ENCODE results near the gene TAL2. TPM values are rescaled to one million over a fixed set of nuclear protein-coding genes. Genes with fewer than 3 reads are reported as not detected.
"Not testable (repeated sequence)": the region's sequence is repeated elsewhere in the genome, so short reads cannot be mapped to it uniquely, and the experiment has no call there.

TAL2 gene
- polyA plus RNA-seq, 4 donors, result 0.89 to 3.2 (median 2.0) TPM

DNA sequence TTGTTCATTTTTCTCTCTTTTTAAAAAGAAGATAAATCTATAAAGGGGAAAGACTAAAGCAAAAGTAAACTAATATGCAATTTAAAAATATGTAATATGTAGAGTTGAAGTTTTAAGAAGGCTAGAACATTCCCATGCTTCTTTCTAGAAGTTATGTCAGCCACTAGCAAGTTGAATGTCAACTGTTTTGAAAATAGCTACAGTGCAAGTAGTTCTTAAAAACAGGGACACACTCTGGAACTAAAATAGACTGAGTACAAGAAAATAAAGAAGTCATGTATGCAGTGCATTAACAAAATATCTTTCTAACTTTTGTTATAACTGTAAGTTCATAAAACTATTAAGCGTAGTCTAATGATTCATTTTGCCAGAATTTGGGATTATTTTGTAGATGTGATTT lies 40.0 kb downstream of the TAL2 start:
- no peak for DNase-seq (ENCODE audit: low read depth in 4 of 4, low spot score in 3 of 4)

GRCh38 chr9:105703638-105704037 lies 41.4 kb downstream of the TAL2 start:
- DNase-seq (ENCODE audit: low read depth in 4 of 4, low spot score in 3 of 4), result not testable (repeated sequence)

- DNase-seq (ENCODE audit: low read depth in 4 of 4, low spot score in 3 of 4), result no peak
Measured at GRCh38 chr9:105706156-105706555, 43.9 kb downstream of the TAL2 start.

GRCh38 chr9:105708405-105708804 lies 46.1 kb downstream of the TAL2 start:
- no peak for DNase-seq (ENCODE audit: low read depth in 4 of 4, low spot score in 3 of 4)

DNA sequence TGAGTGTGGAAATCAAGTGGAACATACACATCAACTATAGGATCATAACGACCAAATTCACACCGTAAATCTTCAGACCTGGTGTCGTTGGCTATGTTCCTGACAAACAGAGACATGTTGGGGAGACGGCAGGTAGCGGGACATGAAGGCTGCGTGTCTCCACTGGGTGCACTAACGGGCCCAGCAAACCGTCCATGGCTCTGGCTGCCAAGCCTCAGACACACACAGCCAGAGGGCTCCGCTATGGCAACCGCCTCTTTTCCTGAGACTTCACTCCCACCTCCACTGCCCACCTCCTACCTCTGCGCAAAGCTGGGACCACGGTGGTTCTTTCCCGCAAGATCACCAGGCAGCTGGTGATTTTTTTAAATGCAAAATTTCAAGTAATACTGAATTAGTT lies 48.4 kb downstream of the TAL2 start:
- no peak for DNase-seq (ENCODE audit: low read depth in 4 of 4, low spot score in 3 of 4)

DNA sequence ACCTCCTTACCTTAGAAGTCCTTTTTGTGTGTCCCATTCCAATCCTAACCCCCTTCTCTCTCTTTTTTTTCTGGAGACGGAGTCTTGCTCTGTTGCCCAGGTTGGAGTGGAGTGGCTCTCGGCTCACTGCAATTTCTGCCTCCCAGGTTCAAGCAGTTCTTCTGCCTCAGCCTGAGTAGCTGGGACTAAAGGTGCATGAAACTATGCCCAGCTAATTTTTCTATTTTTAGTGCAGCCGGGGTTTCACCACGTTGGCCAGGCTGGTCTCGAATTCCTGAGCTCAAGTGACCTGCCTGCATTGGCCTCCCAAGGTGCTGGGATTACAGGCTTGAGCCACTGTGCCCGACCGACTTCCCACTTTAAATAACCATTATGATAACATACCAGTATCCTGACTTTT lies 49.6 kb downstream of the TAL2 start:
- no peak for DNase-seq (ENCODE audit: low read depth in 4 of 4, low spot score in 3 of 4)

GRCh38 chr9:105712297-105712696 lies 50.0 kb downstream of the TAL2 start:
- no peak for DNase-seq (ENCODE audit: low read depth in 4 of 4, low spot score in 3 of 4)

Other genes with a start within 250 kb of the TAL2 start
- gene FSD1L, start 214.4 kb upstream of the TAL2 start, polyA plus RNA-seq (ENCODE audit: insufficient read length in 4 of 4), result 10 to 100 TPM in 2 of 4 donors, 1 to 10 TPM in 2; 5.7 to 11.2 (median 9.5) TPM
- gene FKTN, start 104.3 kb upstream of the TAL2 start, polyA plus RNA-seq (ENCODE audit: insufficient read length in 4 of 4), result 10 to 100 TPM; 22.4 to 29.2 (median 26.5) TPM
- gene TMEM38B, start 32.1 kb downstream of the TAL2 start, polyA plus RNA-seq (ENCODE audit: insufficient read length in 4 of 4), result 10 to 100 TPM; 12.7 to 50.7 (median 45.1) TPM

Data from left renal pelvis (tissue), 4 donors.